KMS-11 (cell line): Measurements from ENCODE around the gene SOX8.
"Not testable (repeated sequence)": the region's sequence is repeated elsewhere in the genome, so short reads cannot be mapped to it uniquely, and the experiment has no call there.

Experiments
- H2AFZ ChIP-seq: fragments of 200-600 bp; sonication (generic); 2 replicates; pipeline ENCODE4 v1.6.1; 2016; ENCODE audit warnings: antibody characterized with exemption, mixed run types, low read depth
- H3K27ac ChIP-seq: fragments of 200-600 bp; sonication (generic); 2 replicates; pipeline ENCODE4 v1.6.1; 2016; ENCODE audit warnings: mild to moderate bottlenecking, mixed run types
- H3K27me3 ChIP-seq: fragments of 200-600 bp; sonication (generic); 2 replicates; pipeline ENCODE4 v1.6.1; 2017; ENCODE audit warnings: mild to moderate bottlenecking, low read depth, mixed run types, moderate library complexity; ENCODE audit not compliant: insufficient read depth
- H3K36me3 ChIP-seq: fragments of 200-600 bp; sonication (generic); 2 replicates; pipeline ENCODE4 v1.6.1; 2017; ENCODE audit warnings: mild to moderate bottlenecking, mixed run types; ENCODE audit not compliant: insufficient read depth
- H3K4me1 ChIP-seq: fragments of 200-600 bp; sonication (generic); 2 replicates; pipeline ENCODE4 v1.6.1; 2016; ENCODE audit warnings: mild to moderate bottlenecking, low read depth, mixed run types; ENCODE audit not compliant: poor library complexity, severe bottlenecking
- H3K4me2 ChIP-seq: fragments of 200-600 bp; sonication (generic); 2 replicates; pipeline ENCODE4 v1.7.0; 2016; ENCODE audit warnings: mild to moderate bottlenecking, mixed run types
- H3K4me3 ChIP-seq: fragments of 200-600 bp; sonication (generic); IDR thresholded peaks from 2 replicates; pipeline ENCODE4 v1.6.1; 2017; ENCODE audit warnings: low read depth, low read length, mixed read lengths; ENCODE audit not compliant: insufficient read depth
- H3K79me2 ChIP-seq: fragments of 200-600 bp; sonication (generic); 2 replicates; pipeline ENCODE4 v1.6.1; 2016; ENCODE audit warnings: low read depth, mixed run types; ENCODE audit not compliant: insufficient read depth
- H3K9ac ChIP-seq: fragments of 200-600 bp; sonication (generic); 2 replicates; pipeline ENCODE4 v1.6.1; 2016; ENCODE audit warnings: mild to moderate bottlenecking, mixed run types
- H4K20me1 ChIP-seq: fragments of 200-600 bp; sonication (generic); 2 replicates; pipeline ENCODE4 v1.6.1; 2016; ENCODE audit warnings: mild to moderate bottlenecking, mixed run types; ENCODE audit not compliant: insufficient read depth
- CTCF ChIP-seq: fragments of 200-600 bp; sonication (generic); conservative IDR thresholded peaks from 2 replicates; pipeline ENCODE4 v1.6.1; 2017; ENCODE audit warnings: low read depth, mild to moderate bottlenecking, antibody characterized with exemption, low read length, moderate library complexity, mixed read lengths

Gene SOX8

GRCh38 chr16:951660-952301 lies 29.8 kb upstream of the SOX8 start:
- Histone ChIP-seq H3K4me1 (no peaks in the 10 kb centered on the region), H3K4me2 (no peak overlapping the region), H4K20me1 (no peaks in the 10 kb centered on the region), H3K27ac (no peak overlapping the region), H2AFZ (no peak overlapping the region), H3K27me3 (peaks cover 16% of the 10 kb centered on the region; the same call in 1 of the 2 replicates), H3K79me2 (no peaks in the 10 kb centered on the region), H3K4me3 (no peak overlapping the region), H3K9ac (no peak overlapping the region), H3K36me3 (no peaks in the 10 kb centered on the region)
- no peak for TF ChIP-seq CTCF

GRCh38 chr16:952321-952720 lies 29.2 kb upstream of the SOX8 start:
- Histone ChIP-seq H2AFZ (no peak overlapping the region), H3K9ac (no peak overlapping the region), H3K4me2 (no peak overlapping the region), H4K20me1 (no peaks in the 10 kb centered on the region), H3K79me2 (no peaks in the 10 kb centered on the region), H3K4me3 (no peak overlapping the region), H3K27ac (no peak overlapping the region), H3K4me1 (no peaks in the 10 kb centered on the region), H3K27me3 (peaks cover 15% of the 10 kb centered on the region; the same call in 1 of the 2 replicates), H3K36me3 (no peaks in the 10 kb centered on the region)
- no peak for TF ChIP-seq CTCF

DNA sequence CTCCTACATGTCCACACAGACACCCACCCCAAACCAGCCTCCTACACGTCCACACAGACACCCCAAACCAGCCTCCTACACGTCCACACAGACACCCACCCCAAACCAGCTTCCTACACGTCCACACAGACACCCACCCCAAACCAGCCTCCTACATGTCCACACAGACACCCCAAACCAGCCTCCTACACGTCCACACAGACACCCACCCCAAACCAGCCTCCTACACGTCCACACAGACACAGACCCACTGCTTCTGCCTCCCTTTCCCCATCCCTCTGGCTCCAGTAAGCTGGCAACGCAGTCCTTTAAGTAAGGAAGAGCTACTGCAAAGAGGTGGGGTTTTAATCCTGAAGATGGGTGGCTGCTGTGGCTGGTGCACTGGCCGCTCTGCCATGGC lies 27.8 kb upstream of the SOX8 start:
- not testable (repeated sequence) for H3K36me3 ChIP-seq

DNA sequence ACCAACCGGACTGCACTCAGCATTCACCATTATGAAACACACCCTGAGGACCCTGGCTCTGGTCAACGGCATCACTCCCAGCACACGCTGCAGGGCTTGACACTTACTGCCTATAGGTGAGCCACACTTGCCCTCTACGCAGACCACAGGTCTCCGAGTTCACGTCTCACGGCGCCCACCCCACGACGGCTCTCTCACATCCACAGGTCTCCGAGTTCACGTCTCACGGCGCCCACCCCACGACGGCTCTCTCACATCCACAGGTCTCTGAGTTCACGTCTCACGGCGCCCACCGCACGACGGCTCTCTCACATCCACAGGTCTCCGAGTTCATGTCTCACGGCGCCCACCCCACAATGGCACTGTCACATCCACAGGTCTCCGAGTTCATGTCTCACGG lies 25.8 kb upstream of the SOX8 start:
- H3K4me2 ChIP-seq, H3K27ac ChIP-seq, H3K4me1 ChIP-seq, H3K9ac ChIP-seq, H3K4me3 ChIP-seq, H2AFZ ChIP-seq, H3K79me2 ChIP-seq, H3K36me3 ChIP-seq, H4K20me1 ChIP-seq: not testable (repeated sequence)
- H3K27me3 ChIP-seq, result peaks cover 24% of the 10 kb centered on the region; the same call in 1 of the 2 replicates

More for the DNA sequence above, 27.8 kb upstream of the SOX8 start:
- not testable (repeated sequence) for H2AFZ ChIP-seq, H3K27ac ChIP-seq, H4K20me1 ChIP-seq, H3K9ac ChIP-seq, H3K79me2 ChIP-seq, H3K4me3 ChIP-seq, H3K4me1 ChIP-seq, H3K4me2 ChIP-seq
- peaks cover 24% of the 10 kb centered on the region; the same call in 1 of the 2 replicates for H3K27me3 ChIP-seq

DNA sequence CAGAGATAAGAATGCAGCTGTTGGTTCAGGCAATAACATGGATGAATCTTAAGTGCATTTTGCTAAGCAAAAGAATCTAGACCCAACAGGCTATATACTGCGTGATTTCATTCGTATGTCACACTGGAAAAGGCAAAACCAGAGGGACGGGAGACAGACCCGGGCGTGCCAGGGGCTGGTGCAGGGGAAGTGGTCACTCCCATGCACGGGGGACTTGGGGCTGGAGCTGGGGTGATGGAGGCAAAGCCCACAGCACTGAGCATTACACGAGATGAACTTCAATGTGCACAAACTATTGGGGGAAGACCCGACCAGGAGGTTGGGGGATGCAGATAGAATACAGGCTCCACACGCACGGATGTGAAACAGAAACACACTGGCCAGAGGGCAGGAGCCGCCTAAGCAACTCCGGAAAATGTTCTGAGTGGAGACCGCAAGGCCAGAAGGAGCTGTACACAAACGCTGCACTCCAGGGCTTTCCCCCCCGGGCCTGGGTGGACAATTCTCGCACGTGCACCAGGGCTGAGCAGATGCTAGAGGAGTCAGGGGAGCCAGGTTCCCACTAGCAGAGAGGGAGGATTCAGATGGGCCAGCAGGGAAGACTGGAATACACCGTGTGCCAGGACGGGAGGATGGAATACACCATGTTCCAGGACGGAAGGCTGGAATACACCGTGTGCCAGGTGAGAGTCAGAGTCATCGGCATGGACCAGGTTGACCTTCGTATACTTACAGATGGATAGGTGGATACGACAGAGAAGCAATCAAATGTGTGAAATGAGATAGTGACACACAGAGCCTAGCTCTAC lies 22.1 kb upstream of the SOX8 start:
- Histone ChIP-seq H3K36me3 (no peaks in the 10 kb centered on the region), H3K27me3 (peaks cover 42% of the 10 kb centered on the region; the same call in 1 of the 2 replicates), H4K20me1 (no peaks in the 10 kb centered on the region), H3K4me3 (no peak overlapping the region), H3K4me1 (no peaks in the 10 kb centered on the region), H3K9ac (no peak overlapping the region), H3K27ac (no peak overlapping the region), H3K4me2 (no peak overlapping the region), H3K79me2 (no peaks in the 10 kb centered on the region), H2AFZ (no peak overlapping the region)
- TF ChIP-seq CTCF, result no peak
